IMR-90 (cell line): ENCODE data around the gene SLC46A1. TPM values are rescaled to one million over a fixed set of nuclear protein-coding genes. Genes with fewer than 3 reads are reported as not detected.

Experiments used
- ATAC-seq: fragments of 200-7000 bp; cut with Tn5 transposase; 2 replicates; pipeline ENCODE4 v1.9.1; 2020; ENCODE audit warnings: low read depth, mild to moderate bottlenecking, moderate library complexity
- BruUV-seq: library from RNA; stranded (reverse); fragments of 400-500 nt; replicated peaks from 2 replicates; lab custom pipeline; 2021; lab: Mats Ljungman, UMichigan
- CTCF ChIA-PET: fragments of 300-600 bp; formaldehyde crosslinking; extraction: SDS; loops from one replicate; lab custom pipeline; 2021; ENCODE audit warnings: antibody characterized with exemption; lab: Yijun Ruan, JAX
- POLR2A ChIA-PET: fragments of 300-600 bp; sonication (Branson Sonifier 250); formaldehyde crosslinking; loops from one replicate; lab custom pipeline; 2022; ENCODE audit warnings: antibody characterized with exemption; ENCODE audit not compliant: unreplicated experiment; lab: Charles Lee
- DNase-seq: peaks from one replicate; pipeline ENCODE4 v3.0.0; 2013
- H2AFZ ChIP-seq: replicated peaks from 2 replicates; pipeline ENCODE3; 2013; ENCODE audit warnings: low read length, mild to moderate bottlenecking; ENCODE audit not compliant: poor library complexity
- H2AK5ac ChIP-seq: 2 replicates; pipeline ENCODE4 v1.6.1; 2013; ENCODE audit warnings: low read depth, low read length, inconsistent platforms
- H2AK9ac ChIP-seq: replicated peaks from 2 replicates; pipeline ENCODE3; 2013; ENCODE audit warnings: mild to moderate bottlenecking, low read depth, low read length, moderate library complexity; ENCODE audit not compliant: poor library complexity
- H2BK120ac ChIP-seq: 2 replicates; pipeline ENCODE4 v1.6.1; 2013; ENCODE audit warnings: low read depth, low read length, inconsistent platforms
- H2BK15ac ChIP-seq: 3 replicates; pipeline ENCODE4 v1.6.1; 2013; ENCODE audit warnings: low read depth, low read length, inconsistent platforms
- H2BK20ac ChIP-seq: 2 replicates; pipeline ENCODE4 v1.6.1; 2013; ENCODE audit warnings: low read depth, mild to moderate bottlenecking, inconsistent platforms, low read length, moderate library complexity
- H2BK5ac ChIP-seq: 2 replicates; pipeline ENCODE4 v1.6.1; 2013; ENCODE audit warnings: mild to moderate bottlenecking, low read depth, low read length, inconsistent platforms; ENCODE audit not compliant: poor library complexity, severe bottlenecking
- H3K14ac ChIP-seq: replicated peaks from 2 replicates; pipeline ENCODE4 v1.6.1; 2013; ENCODE audit warnings: low read depth, low read length, inconsistent platforms
- H3K18ac ChIP-seq: 2 replicates; pipeline ENCODE4 v1.6.1; 2013; ENCODE audit warnings: low read depth, low read length, control low read depth
- H3K23ac ChIP-seq: 2 replicates; pipeline ENCODE4 v1.6.1; 2013; ENCODE audit warnings: low read depth, low read length, inconsistent platforms
- H3K27ac ChIP-seq: 2 replicates; pipeline ENCODE4 v1.5.1; 2013; ENCODE audit warnings: mild to moderate bottlenecking, control low read depth, low read length; ENCODE audit not compliant: insufficient read depth
- H3K27me3 ChIP-seq: 2 replicates; pipeline ENCODE4 v1.6.1; 2013; ENCODE audit warnings: low read length; ENCODE audit not compliant: control insufficient read depth, insufficient read depth
- H3K36me3 ChIP-seq: 2 replicates; pipeline ENCODE4 v1.6.1; 2013; ENCODE audit warnings: low read length, mixed read lengths; ENCODE audit not compliant: control insufficient read depth, insufficient read depth
- H3K4ac ChIP-seq: 2 replicates; pipeline ENCODE4 v1.6.1; 2013; ENCODE audit warnings: low read depth, low read length, inconsistent platforms
- H3K4me1 ChIP-seq: 2 replicates; pipeline ENCODE4 v1.6.1; 2013; ENCODE audit warnings: low read length, mixed read lengths; ENCODE audit not compliant: control insufficient read depth, insufficient read depth
- H3K4me2 ChIP-seq: 2 replicates; pipeline ENCODE4 v1.6.1; 2013; ENCODE audit warnings: low read depth, mild to moderate bottlenecking, control low read depth, low read length, moderate library complexity
- H3K4me3 ChIP-seq: 2 replicates; pipeline ENCODE4 v1.5.1; 2013; ENCODE audit warnings: low read depth, mild to moderate bottlenecking, control low read depth, low read length, moderate library complexity; ENCODE audit not compliant: insufficient read depth
- H3K56ac ChIP-seq: 2 replicates; pipeline ENCODE4 v1.6.1; 2013; ENCODE audit warnings: low read length, inconsistent platforms; ENCODE audit not compliant: insufficient read depth; ENCODE audit errors: extremely low read depth
- H3K79me1 ChIP-seq, 2 experiments: 2 replicates each; pipeline ENCODE4 v1.6.1; 2013; ENCODE audit warnings: low read length in 2 of 2, inconsistent platforms in 1 of 2, low read depth in 1 of 2
- H3K9ac ChIP-seq: 2 replicates; pipeline ENCODE4 v1.6.1; 2013; ENCODE audit warnings: low read depth, low read length, control low read depth
- H3K9me1 ChIP-seq: 2 replicates; pipeline ENCODE4 v1.6.1; 2013; ENCODE audit warnings: low read length, inconsistent platforms; ENCODE audit not compliant: insufficient read depth
- H3K9me3 ChIP-seq: 2 replicates; pipeline ENCODE4 v1.6.1; 2013; ENCODE audit warnings: low read length; ENCODE audit not compliant: control insufficient read depth, insufficient read depth
- H4K20me1 ChIP-seq: 2 replicates; pipeline ENCODE4 v1.6.1; 2013; ENCODE audit warnings: low read length, inconsistent platforms; ENCODE audit not compliant: insufficient read depth
- H4K5ac ChIP-seq: 2 replicates; pipeline ENCODE4 v1.6.1; 2013; ENCODE audit warnings: mild to moderate bottlenecking, low read depth, low read length, control low read depth
- H4K8ac ChIP-seq, 2 experiments: 2 replicates each; pipeline ENCODE4 v1.6.1; 2013; ENCODE audit warnings: low read depth in 2 of 2, low read length in 2 of 2, control low read depth in 1 of 2, inconsistent platforms in 1 of 2
- H4K91ac ChIP-seq: 2 replicates; pipeline ENCODE4 v1.6.1; 2013; ENCODE audit warnings: low read depth, low read length, inconsistent platforms; ENCODE audit not compliant: insufficient read depth
- CEBPB ChIP-seq: IDR thresholded peaks from 2 replicates; pipeline ENCODE4 v1.6.1; 2012; ENCODE audit warnings: low read depth, low read length, improper control_type of control experiment
- CHD1 ChIP-seq: IDR thresholded peaks from 2 replicates; pipeline ENCODE4 v1.6.1; 2012; ENCODE audit warnings: low read depth, low read length, improper control_type of control experiment
- CTCF ChIP-seq: conservative IDR thresholded peaks from 2 replicates; pipeline ENCODE4 v1.5.1; 2012; ENCODE audit warnings: mild to moderate bottlenecking, low read depth, low read length, improper control_type of control experiment
- ELK1 ChIP-seq: fragments of 150-350 bp; IDR thresholded peaks from 2 replicates; pipeline ENCODE4 v1.6.1; 2016; ENCODE audit warnings: low read depth, mild to moderate bottlenecking, low read length, moderate library complexity, borderline replicate concordance
- MAZ ChIP-seq: IDR thresholded peaks from 2 replicates; pipeline ENCODE4 v1.6.1; 2012; ENCODE audit warnings: low read depth, mild to moderate bottlenecking, low read length, improper control_type of control experiment, moderate library complexity, borderline replicate concordance
- MXI1 ChIP-seq: IDR thresholded peaks from 2 replicates; pipeline ENCODE4 v1.6.1; 2012; ENCODE audit warnings: low read depth, mild to moderate bottlenecking, low read length, moderate library complexity, borderline replicate concordance
- NFE2L2 ChIP-seq: fragments of 150-350 bp; IDR thresholded peaks from 2 replicates; pipeline ENCODE4 v1.6.1; 2016; ENCODE audit warnings: low read depth, mild to moderate bottlenecking, low read length
- POLR2A ChIP-seq: IDR thresholded peaks from 2 replicates; pipeline ENCODE4 v1.6.1; 2012; ENCODE audit warnings: mild to moderate bottlenecking, low read depth, low read length
- RCOR1 ChIP-seq: IDR thresholded peaks from 2 replicates; pipeline ENCODE4 v1.6.1; 2012; ENCODE audit warnings: mild to moderate bottlenecking, low read length, improper control_type of control experiment; ENCODE audit not compliant: insufficient replicate concordance
- RFX5 ChIP-seq: IDR thresholded peaks from 2 replicates; pipeline ENCODE4 v1.8.0; 2012; ENCODE audit warnings: low read depth, mild to moderate bottlenecking, low read length, moderate library complexity
- SMC3 ChIP-seq: fragments of 150-350 bp; IDR thresholded peaks from 2 replicates; pipeline ENCODE4 v1.6.1; 2016; ENCODE audit warnings: low read depth, mild to moderate bottlenecking, antibody characterized with exemption, low read length, moderate library complexity
- USF2 ChIP-seq: fragments of 150-350 bp; IDR thresholded peaks from 2 replicates; pipeline ENCODE4 v1.6.1; 2017; ENCODE audit warnings: mild to moderate bottlenecking, antibody characterized with exemption, low read length, low read depth
- WGBS, 2 experiments: methylation state at CpG; one replicate each; pipeline versions ENCODE4 v1.1.5 to v1.1.7; 2013; ENCODE audit warnings: missing lambda C conversion rate in 2 of 2; ENCODE audit not compliant: insufficient read length in 1 of 2; ENCODE audit errors: extremely low coverage in 2 of 2; 5-methylcytosine and 5-hydroxymethylcytosine counted together
- dilution Hi-C: fragments of 300-500 bp; cut with HindIII; formaldehyde crosslinking; loops from one replicate; pipeline ENCODE4 v1.14.3; 2018; ENCODE audit warnings: low sequenced_read_pairs; ENCODE audit not compliant: unreplicated experiment
- in situ Hi-C: fragments of 300-500 bp; cut with MboI; formaldehyde crosslinking; loops from 3 replicates; pipeline ENCODE4 v1.14.3; 2019; ENCODE audit warnings: low sequenced_read_pairs, inconsistent platforms, mixed read lengths
- intact Hi-C: fragments of 100-400 bp; cut with micrococcal nuclease; formaldehyde crosslinking; loops from 2 replicates; pipeline ENCODE4 v1.10.0; 2022
- polyA plus RNA-seq, 3 experiments: library from polyadenylated mRNA; depleted of rRNA; stranded (reverse); fragments of >200 nt; gene quantifications; 2 replicates each; pipeline ENCODE4 v1.2.3, GENCODE V29; 2012; ENCODE audit warnings: low replicate concordance in 1 of 3
- total RNA-seq: library from RNA; depleted of rRNA; stranded (reverse); fragments of >200 nt; gene quantifications from 2 replicates; pipeline ENCODE4 v1.2.3, GENCODE V29; 2012

SLC46A1 gene
- total and polyA plus RNA-seq, 2 of the 4 experiments (the other 2 are of a cell fraction) = 2.7 to 3.9 TPM

GRCh38 chr17:28381141-28381825 is 24.7 kb downstream of the SLC46A1 start:
- intact Hi-C loops = no loop called here
- no peak overlapping the region for H3K23ac ChIP-seq
- H3K36me3 ChIP-seq = peaks cover 28% of the 10 kb centered on the region
- peak overlapping the region; percentile 43 for H2AFZ ChIP-seq
- no peaks in the 10 kb centered on the region for H3K9me3 ChIP-seq
- no peak overlapping the region for H2AK5ac ChIP-seq
- H2BK20ac ChIP-seq = no peak overlapping the region
- CTCF ChIA-PET = no interaction called here
- POLR2A ChIA-PET = no interaction called here
- in situ Hi-C loops = no loop called here
- no peaks in the 10 kb centered on the region for H3K27me3 ChIP-seq
- BruUV-seq = no TSS peak
- no peak overlapping the region for H2BK5ac ChIP-seq
- H4K91ac ChIP-seq = no peak overlapping the region
- no peak overlapping the region for H3K4ac ChIP-seq
- no peak overlapping the region for H2BK120ac ChIP-seq
- H3K9me1 ChIP-seq = peaks cover 4% of the 10 kb centered on the region; the same call in 1 of the 2 replicates
- peaks cover 4 to 28% of the 10 kb centered on the region in 2 experiments; a peak in 2 of 4 replicates for H3K79me1 ChIP-seq
- H2AK9ac ChIP-seq = peak overlapping the region; percentile 52
- no peak overlapping the region for H3K4me3 ChIP-seq
- no peak overlapping the region for H4K8ac ChIP-seq
- dilution Hi-C loops = no loop called here
- H2BK15ac ChIP-seq = no peak overlapping the region
- no peak overlapping the region for H3K9ac ChIP-seq
- no peak for TF ChIP-seq SMC3
- no peak for TF ChIP-seq USF2
- no peak for TF ChIP-seq RCOR1
- TF ChIP-seq POLR2A = no peak
- TF ChIP-seq RFX5 = no peak
- TF ChIP-seq MXI1 = no peak
- no peak for TF ChIP-seq MAZ
- no peak for TF ChIP-seq CHD1
- no peak for TF ChIP-seq CTCF
- no peak for TF ChIP-seq NFE2L2
- no peak for TF ChIP-seq ELK1
- no peak for TF ChIP-seq CEBPB
- H3K4me1 ChIP-seq = peaks cover 3% of the 10 kb centered on the region; the same call in 1 of the 2 replicates
- H3K27ac ChIP-seq = no peak overlapping the region
- H4K5ac ChIP-seq = no peak overlapping the region
- H3K4me2 ChIP-seq = no peak overlapping the region
- peaks cover 23% of the 10 kb centered on the region for H4K20me1 ChIP-seq
- DNase-seq (no peak), ATAC-seq (no peak)
- no peak overlapping the region for H3K14ac ChIP-seq
- WGBS, 2 experiments = 52% methylated on average over 42 of the region's 72 CpGs; no CpG with 5 or more reads in 1 of the 2 experiments
- no peak overlapping the region for H3K56ac ChIP-seq
- no peak overlapping the region for H3K18ac ChIP-seq
